DND-41 (cell line): ENCODE results near the gene OR2A7.
"Not testable (repeated sequence)": the region's sequence is repeated elsewhere in the genome, so short reads cannot be mapped to it uniquely, and the experiment has no call there.

ENCODE experiments used
- ATAC-seq: fragments of 200-7000 bp; cut with Tn5 transposase; 3 replicates; pipeline ENCODE4 v1.9.1; 2021; ENCODE audit warnings: low read depth; ENCODE audit not compliant: insufficient read depth
- DNase-seq: peaks from one replicate; pipeline ENCODE4 v3.0.0-alpha.2; 2020
- H2AFZ ChIP-seq: 2 replicates; pipeline ENCODE4 v1.6.0; 2012; ENCODE audit warnings: low read depth, low read length
- H3K27ac ChIP-seq: 2 replicates; pipeline ENCODE4 v1.5.1; 2012; ENCODE audit warnings: low read length, inconsistent platforms
- H3K27me3 ChIP-seq: fragments of 200-600 bp; sonication (generic); 2 replicates; pipeline ENCODE4 v1.6.0; 2012; ENCODE audit warnings: low read length, mild to moderate bottlenecking, inconsistent platforms; ENCODE audit not compliant: insufficient read depth, poor library complexity
- H3K36me3 ChIP-seq: 2 replicates; pipeline ENCODE4 v1.5.1; 2012; ENCODE audit warnings: low read length, inconsistent platforms; ENCODE audit not compliant: insufficient read depth
- H3K4me1 ChIP-seq: 2 replicates; pipeline ENCODE4 v1.5.1; 2012; ENCODE audit warnings: mild to moderate bottlenecking, low read length; ENCODE audit not compliant: insufficient read depth
- H3K4me2 ChIP-seq: 2 replicates; pipeline ENCODE4 v1.6.0; 2012; ENCODE audit warnings: mild to moderate bottlenecking, moderate library complexity, low read length, inconsistent platforms; ENCODE audit not compliant: insufficient read depth
- H3K4me3 ChIP-seq, 2 experiments: fragments of 200-600 bp in 1 of 2; shearing (Covaris generic) in 1 of 2; 2 replicates each; pipeline ENCODE4 v1.5.1; 2012 to 2016; ENCODE audit warnings: inconsistent platforms in 2 of 2, low read length in 2 of 2, mild to moderate bottlenecking in 2 of 2, low read depth in 1 of 2, moderate library complexity in 1 of 2
- H3K79me2 ChIP-seq: 2 replicates; pipeline ENCODE4 v1.6.0; 2012; ENCODE audit warnings: low read length, inconsistent platforms; ENCODE audit not compliant: insufficient read depth
- H3K9ac ChIP-seq: 2 replicates; pipeline ENCODE4 v1.6.0; 2012; ENCODE audit warnings: low read depth, mild to moderate bottlenecking, inconsistent platforms, low read length, moderate library complexity
- H3K9me3 ChIP-seq: 2 replicates; pipeline ENCODE4 v1.5.1; 2012; ENCODE audit warnings: low read length, moderate library complexity, mild to moderate bottlenecking, inconsistent platforms; ENCODE audit not compliant: insufficient read depth, severe bottlenecking
- H4K20me1 ChIP-seq: 2 replicates; pipeline ENCODE4 v1.6.0; 2012; ENCODE audit warnings: low read length; ENCODE audit not compliant: insufficient read depth
- EZH2 ChIP-seq: IDR thresholded peaks from 3 replicates; pipeline ENCODE4 v1.6.1; 2012; ENCODE audit warnings: borderline replicate concordance, low read depth, mild to moderate bottlenecking, moderate library complexity, low read length, inconsistent platforms; ENCODE audit not compliant: severe bottlenecking
- TF ChIP-seq, protein P1 (sequence below): IDR thresholded peaks from 2 replicates; pipeline ENCODE4 v1.5.1; 2012; ENCODE audit warnings: borderline replicate concordance, low read length, moderate library complexity, mild to moderate bottlenecking; ENCODE audit not compliant: poor library complexity, severe bottlenecking; ENCODE audit errors: extremely low read depth

OR2A7 gene

DNA sequence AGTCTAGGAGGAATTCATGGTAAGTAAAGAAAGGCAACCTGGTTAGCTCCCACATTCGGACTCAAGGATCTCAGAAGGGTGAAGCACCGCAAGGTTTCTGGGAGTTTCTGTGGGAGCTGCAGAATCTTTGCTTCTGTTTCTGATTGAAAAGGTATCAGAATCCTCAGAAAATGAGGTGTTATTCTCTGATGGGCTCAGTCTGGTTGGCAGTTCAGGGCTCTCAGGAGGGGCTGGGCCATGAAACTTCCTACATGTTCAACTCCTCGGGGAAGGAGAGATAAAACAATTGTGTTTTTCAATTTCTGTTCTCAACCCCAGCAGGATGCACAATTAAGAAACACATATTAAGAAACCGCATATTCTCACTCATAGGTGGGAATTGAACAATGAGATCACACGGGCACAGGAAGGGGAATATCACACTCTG, 9.1 kb downstream of the OR2A7 start:
- no peak for DNase-seq
- H3K9me3 ChIP-seq: no peaks in the 10 kb centered on the region
- H3K27me3 ChIP-seq: no peaks in the 10 kb centered on the region
- no peaks in the 10 kb centered on the region for H3K4me1 ChIP-seq
- H3K79me2 ChIP-seq: no peaks in the 10 kb centered on the region
- no peak for ATAC-seq
- no peak overlapping the region for H3K9ac ChIP-seq
- H4K20me1 ChIP-seq: no peaks in the 10 kb centered on the region
- TF ChIP-seq, protein P1, sequence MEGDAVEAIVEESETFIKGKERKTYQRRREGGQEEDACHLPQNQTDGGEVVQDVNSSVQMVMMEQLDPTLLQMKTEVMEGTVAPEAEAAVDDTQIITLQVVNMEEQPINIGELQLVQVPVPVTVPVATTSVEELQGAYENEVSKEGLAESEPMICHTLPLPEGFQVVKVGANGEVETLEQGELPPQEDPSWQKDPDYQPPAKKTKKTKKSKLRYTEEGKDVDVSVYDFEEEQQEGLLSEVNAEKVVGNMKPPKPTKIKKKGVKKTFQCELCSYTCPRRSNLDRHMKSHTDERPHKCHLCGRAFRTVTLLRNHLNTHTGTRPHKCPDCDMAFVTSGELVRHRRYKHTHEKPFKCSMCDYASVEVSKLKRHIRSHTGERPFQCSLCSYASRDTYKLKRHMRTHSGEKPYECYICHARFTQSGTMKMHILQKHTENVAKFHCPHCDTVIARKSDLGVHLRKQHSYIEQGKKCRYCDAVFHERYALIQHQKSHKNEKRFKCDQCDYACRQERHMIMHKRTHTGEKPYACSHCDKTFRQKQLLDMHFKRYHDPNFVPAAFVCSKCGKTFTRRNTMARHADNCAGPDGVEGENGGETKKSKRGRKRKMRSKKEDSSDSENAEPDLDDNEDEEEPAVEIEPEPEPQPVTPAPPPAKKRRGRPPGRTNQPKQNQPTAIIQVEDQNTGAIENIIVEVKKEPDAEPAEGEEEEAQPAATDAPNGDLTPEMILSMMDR: no peak
- no peak for TF ChIP-seq EZH2
- H3K36me3 ChIP-seq: no peaks in the 10 kb centered on the region
- H3K27ac ChIP-seq: no peak overlapping the region
- no peak overlapping the region for H3K4me3 ChIP-seq
- no peak overlapping the region for H3K4me2 ChIP-seq
- no peak overlapping the region for H2AFZ ChIP-seq

DNA sequence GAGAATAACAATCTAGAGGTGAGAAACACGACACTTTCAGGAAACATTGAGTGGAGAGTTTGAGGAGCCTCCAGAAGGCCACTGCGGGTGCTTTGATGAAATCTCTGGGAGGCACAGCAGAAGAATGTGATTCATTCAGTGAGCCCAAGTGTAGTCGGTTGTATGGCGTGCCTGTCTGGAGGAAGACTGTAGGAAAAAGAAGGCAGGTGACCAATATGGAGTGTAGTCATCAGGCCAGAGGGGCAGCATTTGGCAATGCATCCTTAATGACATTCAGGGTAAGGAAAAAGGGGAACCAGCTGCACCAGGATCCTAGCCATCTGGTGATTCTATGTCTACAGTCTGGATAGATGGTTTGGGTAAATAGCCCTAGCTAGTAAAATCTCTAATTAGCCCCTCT, 12.3 kb downstream of the OR2A7 start:
- DNase-seq, H3K36me3 ChIP-seq, H3K9ac ChIP-seq: not testable (repeated sequence)

DNA sequence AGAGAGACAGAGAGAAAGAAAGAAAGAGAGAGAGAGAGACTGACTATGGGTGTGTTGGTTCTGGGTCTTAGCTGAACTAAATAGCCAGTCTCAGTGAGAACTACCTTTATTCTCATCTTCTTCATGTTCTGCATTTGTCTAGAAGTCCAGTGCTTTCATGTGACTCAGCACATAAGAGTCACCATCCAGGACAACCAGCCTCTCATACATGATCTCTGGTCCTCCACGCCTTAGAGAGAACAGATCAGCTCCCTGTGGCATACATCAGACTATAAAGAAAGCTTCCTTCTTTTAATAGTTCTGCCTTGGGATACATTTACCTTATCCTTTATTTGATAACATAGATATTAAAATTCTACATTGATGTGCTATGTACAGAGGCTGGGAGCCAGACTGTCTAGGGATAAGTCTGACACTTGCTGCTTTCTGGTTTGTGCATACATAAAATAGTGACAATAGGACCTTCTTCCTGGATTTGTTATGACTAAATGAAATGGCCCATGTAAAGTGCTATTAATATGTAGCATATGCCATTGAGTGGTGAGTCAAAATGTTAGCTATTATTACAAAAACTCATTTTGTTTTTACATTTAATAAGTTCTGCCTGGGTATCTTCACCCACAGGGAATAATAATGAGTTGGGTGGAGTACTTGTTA, 16.8 kb downstream of the OR2A7 start:
- DNase-seq, H3K27ac ChIP-seq, H2AFZ ChIP-seq, H3K9ac ChIP-seq, H3K79me2 ChIP-seq, ATAC-seq, H3K27me3 ChIP-seq, H3K4me1 ChIP-seq, H4K20me1 ChIP-seq, H3K4me3 ChIP-seq, H3K4me2 ChIP-seq, H3K36me3 ChIP-seq, H3K9me3 ChIP-seq: not testable (repeated sequence)

More for the DNA sequence above, 12.3 kb downstream of the OR2A7 start:
- ATAC-seq, H4K20me1 ChIP-seq, H3K4me3 ChIP-seq, H3K4me2 ChIP-seq, H3K4me1 ChIP-seq, H3K9me3 ChIP-seq, H3K79me2 ChIP-seq, H3K27ac ChIP-seq, H2AFZ ChIP-seq, H3K27me3 ChIP-seq: not testable (repeated sequence)

DNA sequence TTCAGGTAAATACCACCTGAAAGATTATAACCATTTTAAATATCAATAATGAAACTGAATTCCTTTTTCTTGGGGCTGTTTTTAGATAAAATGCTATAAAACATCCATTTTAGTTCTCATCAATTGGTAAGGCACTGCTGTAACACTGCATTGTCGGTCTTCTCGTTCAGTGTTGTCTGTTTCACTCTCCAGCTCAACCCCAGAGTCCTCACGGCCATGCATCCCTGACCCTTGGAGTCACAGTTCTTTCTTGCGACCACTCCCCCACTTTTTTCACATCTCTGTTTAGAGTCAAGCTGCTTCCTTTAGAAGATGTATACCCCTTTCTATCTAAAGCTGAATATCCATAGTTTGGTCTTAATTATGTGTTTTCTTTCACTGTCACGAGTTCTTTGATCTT, 17.6 kb downstream of the OR2A7 start:
- not testable (repeated sequence) for H4K20me1 ChIP-seq, H3K79me2 ChIP-seq, H3K4me1 ChIP-seq, H3K9ac ChIP-seq, H3K4me3 ChIP-seq, H3K4me2 ChIP-seq, H3K9me3 ChIP-seq, H3K27me3 ChIP-seq, H3K36me3 ChIP-seq, DNase-seq, H2AFZ ChIP-seq, ATAC-seq, H3K27ac ChIP-seq

DNA sequence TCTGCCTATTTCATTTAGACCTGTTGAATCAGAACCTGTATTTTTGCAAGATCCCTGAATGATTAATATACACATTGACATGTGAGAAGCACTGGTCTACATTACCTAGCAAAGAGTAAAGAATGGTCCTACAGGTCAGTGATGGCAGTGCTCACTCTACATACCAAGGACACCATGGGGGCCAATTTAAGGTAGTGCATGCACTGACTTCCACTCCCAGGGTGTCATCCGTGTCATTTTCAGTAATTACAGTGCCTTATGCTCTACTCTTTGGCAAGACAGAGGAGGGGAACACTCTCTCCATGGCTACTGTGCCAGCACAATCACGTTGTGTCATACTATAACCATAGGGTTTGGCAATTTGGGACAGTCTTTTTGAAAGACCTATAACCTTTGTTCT, 19.2 kb downstream of the OR2A7 start:
- H3K9me3 ChIP-seq, DNase-seq, H4K20me1 ChIP-seq, H3K4me1 ChIP-seq, H3K27ac ChIP-seq, H3K9ac ChIP-seq, H3K27me3 ChIP-seq, H2AFZ ChIP-seq, ATAC-seq, H3K36me3 ChIP-seq, H3K4me2 ChIP-seq, H3K79me2 ChIP-seq, H3K4me3 ChIP-seq: not testable (repeated sequence)

DNA sequence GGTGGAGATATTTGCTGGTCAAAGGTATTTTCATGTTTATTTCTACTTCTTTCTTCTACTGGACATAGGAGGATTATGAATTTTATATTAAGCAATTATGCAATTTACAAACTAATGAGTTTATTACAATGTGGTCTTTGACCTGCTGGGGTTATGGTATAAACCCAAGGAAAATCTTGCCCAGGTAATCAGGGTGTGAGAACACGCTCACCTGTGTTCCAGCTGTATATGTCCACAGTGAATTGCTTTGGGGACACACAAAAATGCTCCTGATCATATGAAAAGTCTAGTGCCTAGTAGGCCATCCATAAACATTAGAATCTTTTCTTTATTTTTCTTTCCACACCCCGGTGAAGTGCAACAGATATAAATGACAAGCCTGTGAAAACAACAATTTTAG, 25.2 kb downstream of the OR2A7 start, which contains the start of gene OR2A42:
OR2A42 (minus strand) TSS at position 241 of the 400 bp plus-strand sequence. CDS start 6,762 bp downstream, outside the sequence.
- H3K4me2 ChIP-seq, H3K27me3 ChIP-seq, H2AFZ ChIP-seq, DNase-seq, ATAC-seq, H3K27ac ChIP-seq, H3K9me3 ChIP-seq, H3K79me2 ChIP-seq, H3K36me3 ChIP-seq, H3K9ac ChIP-seq, H4K20me1 ChIP-seq, H3K4me3 ChIP-seq, H3K4me1 ChIP-seq: not testable (repeated sequence)

DNA sequence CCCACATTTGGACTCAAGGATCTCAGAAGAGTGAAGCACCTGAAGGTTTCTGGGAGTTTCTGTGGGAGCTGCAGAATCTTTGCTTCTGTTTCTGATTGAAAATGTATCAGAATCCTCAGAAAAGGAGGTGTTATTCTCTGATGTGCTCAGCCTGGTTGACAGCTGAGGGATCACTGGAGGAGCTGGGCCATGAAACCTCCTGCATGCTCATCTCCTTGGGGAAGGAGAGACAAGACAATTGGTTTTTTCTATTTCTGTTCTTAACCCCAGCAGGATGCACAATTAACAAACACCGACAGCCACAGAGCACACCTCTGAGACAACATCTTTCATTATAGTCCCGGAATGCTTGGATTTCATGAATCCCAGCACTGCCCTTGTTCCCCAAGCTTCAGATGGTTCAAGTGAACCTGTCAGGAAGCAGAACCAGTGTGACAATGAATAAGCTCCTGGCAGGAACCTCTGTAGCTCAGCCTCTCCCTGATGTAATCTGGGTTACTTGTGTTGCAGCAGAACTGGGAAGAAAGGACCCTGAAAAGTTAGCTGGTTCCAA, 26.0 kb downstream of the OR2A7 start:
- DNase-seq, H3K9ac ChIP-seq, H4K20me1 ChIP-seq, H3K4me1 ChIP-seq, H3K4me3 ChIP-seq, H3K36me3 ChIP-seq, H3K27ac ChIP-seq, H3K9me3 ChIP-seq, H3K79me2 ChIP-seq, ATAC-seq, H3K4me2 ChIP-seq, H3K27me3 ChIP-seq, H2AFZ ChIP-seq: not testable (repeated sequence)
